GM18907 (cell line): ENCODE data around the gene OSBPL5.
"Not testable (repeated sequence)": the region's sequence is repeated elsewhere in the genome, so short reads cannot be mapped to it uniquely, and the experiment has no call there.

Source experiments
- ATAC-seq: cut with Tn5 transposase; IDR thresholded peaks from one replicate; pipeline ENCODE4 v1.9.1; 2021; ENCODE audit warnings: mild to moderate bottlenecking, moderate library complexity; ENCODE audit not compliant: unreplicated experiment

OSBPL5 gene

GRCh38 chr11:3123761-3124733 lies 41.1 kb downstream of the OSBPL5 start:
- no peak for ATAC-seq

- ATAC-seq, result no peak
These were observed 41.8 kb downstream of the OSBPL5 start for GRCh38 chr11:3123305-3123704.

GRCh38 chr11:3122775-3123201 lies 42.3 kb downstream of the OSBPL5 start:
- ATAC-seq, result no peak

GRCh38 chr11:3121931-3122774 lies 43.0 kb downstream of the OSBPL5 start:
- ATAC-seq, result no peak

- no peak for ATAC-seq
These were observed 43.7 kb downstream of the OSBPL5 start for GRCh38 chr11:3121416-3121815.

GRCh38 chr11:3120071-3120792 lies 44.9 kb downstream of the OSBPL5 start:
- no peak for ATAC-seq

- no peak for ATAC-seq
These were observed 45.8 kb downstream of the OSBPL5 start for GRCh38 chr11:3119141-3119821.

GRCh38 chr11:3115321-3115720 lies 49.8 kb downstream of the OSBPL5 start:
- no peak for ATAC-seq

- not testable (repeated sequence) for ATAC-seq
These were observed 51.4 kb downstream of the OSBPL5 start for GRCh38 chr11:3113661-3114060.

GRCh38 chr11:3111919-3112690 lies 53.0 kb downstream of the OSBPL5 start:
- ATAC-seq, result no peak

GRCh38 chr11:3111466-3111865 lies 53.6 kb downstream of the OSBPL5 start:
- no peak for ATAC-seq

- ATAC-seq, result no peak
These were observed 55.0 kb downstream of the OSBPL5 start for GRCh38 chr11:3109921-3110706.

- no peak for ATAC-seq
These were observed 55.7 kb downstream of the OSBPL5 start for GRCh38 chr11:3109434-3109833.

GRCh38 chr11:3108183-3108721 lies 56.9 kb downstream of the OSBPL5 start:
- no peak for ATAC-seq

GRCh38 chr11:3107608-3108182 lies 57.4 kb downstream of the OSBPL5 start:
- no peak for ATAC-seq

GRCh38 chr11:3106736-3107524 lies 58.2 kb downstream of the OSBPL5 start:
- ATAC-seq, result no peak
